HEK293T (cell line): ENCODE measurements around the gene RDH14.

Experiments
- ELF4 ChIP-seq: fragments of 450-650 bp; IDR thresholded peaks from 2 replicates; pipeline ENCODE4 v1.6.1; 2017; ENCODE audit warnings: antibody characterized with exemption
- FOXA1 ChIP-seq: fragments of 450-650 bp; IDR thresholded peaks from 2 replicates; pipeline ENCODE4 v1.6.1; 2016; ENCODE audit warnings: mild to moderate bottlenecking
- NFRKB ChIP-seq: fragments of 450-650 bp; IDR thresholded peaks from 2 replicates; pipeline ENCODE4 v1.6.1; 2016; ENCODE audit warnings: mild to moderate bottlenecking, moderate library complexity
- SP1 ChIP-seq: fragments of 450-650 bp; IDR thresholded peaks from 2 replicates; pipeline ENCODE4 v1.6.1; 2017
- SUZ12 ChIP-seq: fragments of 450-650 bp; IDR thresholded peaks from 2 replicates; pipeline ENCODE4 v1.6.1; 2016; ENCODE audit warnings: mild to moderate bottlenecking
- TARDBP ChIP-seq: fragments of 450-650 bp; IDR thresholded peaks from 2 replicates; pipeline ENCODE4 v1.6.1; 2016

GRCh38 chr2:18536100-18536499 lies 24.4 kb downstream of the RDH14 start:
- TF ChIP-seq NFRKB = no peak
- no peak for TF ChIP-seq SUZ12
- TF ChIP-seq FOXA1 = no peak
- TF ChIP-seq SP1 = no peak
- TF ChIP-seq TARDBP = no peak
- TF ChIP-seq ELF4 = no peak
